Stimulated activated CD4-positive, alpha-beta T cell treated with anti-CD3 and anti-CD28 coated beads, Interleukin-15, amount 100 ng/mL, for 48 hours (primary cell): Measurements from ENCODE around the gene NAV3.

Source experiments
- DNase-seq, 2 donors: peaks; one replicate each; pipeline ENCODE4 v3.0.0-alpha.2; 2020; ENCODE audit warnings: low read depth in 2 of 2

The NAV3 gene, protein sequence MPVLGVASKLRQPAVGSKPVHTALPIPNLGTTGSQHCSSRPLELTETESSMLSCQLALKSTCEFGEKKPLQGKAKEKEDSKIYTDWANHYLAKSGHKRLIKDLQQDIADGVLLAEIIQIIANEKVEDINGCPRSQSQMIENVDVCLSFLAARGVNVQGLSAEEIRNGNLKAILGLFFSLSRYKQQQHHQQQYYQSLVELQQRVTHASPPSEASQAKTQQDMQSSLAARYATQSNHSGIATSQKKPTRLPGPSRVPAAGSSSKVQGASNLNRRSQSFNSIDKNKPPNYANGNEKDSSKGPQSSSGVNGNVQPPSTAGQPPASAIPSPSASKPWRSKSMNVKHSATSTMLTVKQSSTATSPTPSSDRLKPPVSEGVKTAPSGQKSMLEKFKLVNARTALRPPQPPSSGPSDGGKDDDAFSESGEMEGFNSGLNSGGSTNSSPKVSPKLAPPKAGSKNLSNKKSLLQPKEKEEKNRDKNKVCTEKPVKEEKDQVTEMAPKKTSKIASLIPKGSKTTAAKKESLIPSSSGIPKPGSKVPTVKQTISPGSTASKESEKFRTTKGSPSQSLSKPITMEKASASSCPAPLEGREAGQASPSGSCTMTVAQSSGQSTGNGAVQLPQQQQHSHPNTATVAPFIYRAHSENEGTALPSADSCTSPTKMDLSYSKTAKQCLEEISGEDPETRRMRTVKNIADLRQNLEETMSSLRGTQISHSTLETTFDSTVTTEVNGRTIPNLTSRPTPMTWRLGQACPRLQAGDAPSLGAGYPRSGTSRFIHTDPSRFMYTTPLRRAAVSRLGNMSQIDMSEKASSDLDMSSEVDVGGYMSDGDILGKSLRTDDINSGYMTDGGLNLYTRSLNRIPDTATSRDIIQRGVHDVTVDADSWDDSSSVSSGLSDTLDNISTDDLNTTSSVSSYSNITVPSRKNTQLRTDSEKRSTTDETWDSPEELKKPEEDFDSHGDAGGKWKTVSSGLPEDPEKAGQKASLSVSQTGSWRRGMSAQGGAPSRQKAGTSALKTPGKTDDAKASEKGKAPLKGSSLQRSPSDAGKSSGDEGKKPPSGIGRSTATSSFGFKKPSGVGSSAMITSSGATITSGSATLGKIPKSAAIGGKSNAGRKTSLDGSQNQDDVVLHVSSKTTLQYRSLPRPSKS (N-terminal part only)

DNA sequence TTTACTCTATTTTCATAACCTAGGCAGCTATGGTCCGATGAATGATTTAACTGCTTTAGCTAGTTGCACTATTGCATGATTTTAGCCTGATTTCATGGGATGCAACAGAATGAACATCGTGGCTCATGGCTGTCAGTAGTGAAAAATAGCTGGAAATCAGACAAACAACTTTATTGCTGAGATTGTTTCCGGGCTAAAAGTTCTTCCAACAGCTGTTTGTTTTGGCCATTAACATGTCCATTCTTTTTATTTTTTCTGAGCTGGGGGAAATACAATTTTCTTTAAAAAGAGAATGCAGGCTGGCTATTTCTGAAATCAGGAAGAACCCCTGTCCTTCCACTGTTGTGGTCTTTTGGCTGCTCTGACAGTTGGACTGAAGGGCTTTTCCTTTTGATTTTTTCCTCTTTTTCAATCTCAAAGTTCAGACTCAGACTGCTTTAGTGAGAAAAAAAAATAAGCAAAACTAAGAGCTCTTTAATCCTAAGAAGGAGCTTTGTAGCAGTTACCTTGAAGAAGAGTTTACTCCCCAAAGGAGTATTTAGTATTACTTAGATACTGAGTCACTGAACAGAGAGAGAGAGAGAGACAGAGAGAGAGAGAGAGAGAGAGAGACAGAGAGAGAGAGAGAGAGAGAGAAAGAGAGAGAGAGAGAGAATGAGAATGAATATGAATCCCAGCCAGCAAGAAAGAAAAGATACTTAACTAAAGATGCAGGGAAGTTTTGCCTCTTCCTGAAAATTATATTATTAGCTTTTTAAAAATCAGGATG lies at the start of gene NAV3:
Gene NAV3, plus strand, starts transcription at position 312 of the 769 bp plus-strand sequence. CDS start 568 bp downstream, outside the sequence.
- DNase-seq, result no peak

DNA sequence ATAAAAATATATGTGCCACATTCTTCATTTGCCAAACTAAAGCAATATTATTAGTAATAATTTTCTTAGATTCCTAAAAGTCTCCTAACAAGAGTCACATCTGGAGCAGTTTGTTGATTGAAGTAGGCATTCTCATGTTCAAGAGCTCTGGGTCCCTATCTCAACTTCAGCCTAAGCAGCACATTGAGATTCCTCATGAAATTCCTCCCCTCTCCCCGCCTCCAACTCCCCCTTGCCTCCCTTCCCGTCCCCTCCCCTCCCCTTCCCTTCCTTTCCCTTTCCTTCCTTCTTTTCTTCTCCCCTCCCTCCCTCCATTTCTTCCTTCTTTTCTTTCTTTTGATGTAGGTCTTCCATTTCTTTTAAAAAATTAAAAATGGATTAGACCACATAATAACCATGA lies 48.7 kb upstream of the NAV3 start:
- no peak for DNase-seq

DNA sequence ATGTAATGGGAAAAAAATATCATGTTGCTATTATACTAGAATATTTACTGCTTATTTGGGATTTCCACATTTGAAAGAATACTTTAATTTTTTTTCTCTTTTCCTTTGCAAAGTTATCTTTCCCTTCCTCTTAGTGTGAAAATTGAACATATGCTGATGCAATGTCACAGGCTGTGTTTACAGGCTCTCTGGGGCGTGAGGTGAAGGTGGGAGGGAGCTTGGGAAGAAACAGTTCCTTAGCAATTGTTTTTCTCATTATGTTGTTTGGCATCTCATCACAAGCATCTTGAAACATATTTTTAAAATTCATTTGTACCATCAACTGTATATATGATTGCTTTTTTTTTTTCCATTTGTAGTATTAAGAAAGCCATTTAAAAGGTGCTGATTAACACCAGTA lies 47.9 kb upstream of the NAV3 start:
- no peak for DNase-seq

DNA sequence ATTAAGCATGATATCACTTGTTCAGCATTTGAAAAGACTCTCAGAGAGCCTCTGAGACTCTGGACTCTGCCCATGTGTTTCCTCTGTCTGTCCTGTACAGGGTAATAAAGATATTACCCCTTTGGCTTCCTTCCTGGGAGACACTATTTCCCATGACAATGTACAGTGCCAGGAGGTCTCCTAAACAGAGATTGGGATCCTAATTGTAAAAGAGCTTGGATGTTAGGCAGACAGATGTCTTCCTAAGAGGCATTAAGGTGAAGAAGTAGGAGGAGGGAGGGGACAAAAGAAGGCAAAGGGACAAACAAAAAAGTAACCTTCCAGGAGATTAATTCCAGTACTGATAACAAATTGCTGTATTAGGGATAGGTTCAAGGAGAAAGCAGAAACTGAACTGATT lies 45.5 kb upstream of the NAV3 start:
- DNase-seq, result no peak

DNA sequence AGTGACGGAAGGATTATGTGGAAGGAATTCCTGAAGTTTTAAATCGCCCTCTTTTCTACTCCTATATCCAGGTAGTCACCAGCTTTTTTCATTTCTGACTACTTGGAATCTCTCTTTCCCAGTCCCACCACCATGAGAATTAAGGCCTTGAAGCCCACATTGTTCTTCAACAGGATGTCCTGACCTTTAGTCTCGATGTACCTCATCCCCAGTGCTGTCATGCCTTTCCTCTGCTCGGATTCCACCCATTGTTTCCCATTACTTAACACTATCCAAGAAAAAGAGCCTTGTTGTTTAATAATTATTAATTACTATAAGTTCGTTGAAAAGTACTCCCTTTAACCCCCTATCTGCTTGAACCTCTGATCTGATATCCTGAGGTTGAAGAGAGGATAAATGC lies 44.0 kb upstream of the NAV3 start:
- no peak for DNase-seq

DNA sequence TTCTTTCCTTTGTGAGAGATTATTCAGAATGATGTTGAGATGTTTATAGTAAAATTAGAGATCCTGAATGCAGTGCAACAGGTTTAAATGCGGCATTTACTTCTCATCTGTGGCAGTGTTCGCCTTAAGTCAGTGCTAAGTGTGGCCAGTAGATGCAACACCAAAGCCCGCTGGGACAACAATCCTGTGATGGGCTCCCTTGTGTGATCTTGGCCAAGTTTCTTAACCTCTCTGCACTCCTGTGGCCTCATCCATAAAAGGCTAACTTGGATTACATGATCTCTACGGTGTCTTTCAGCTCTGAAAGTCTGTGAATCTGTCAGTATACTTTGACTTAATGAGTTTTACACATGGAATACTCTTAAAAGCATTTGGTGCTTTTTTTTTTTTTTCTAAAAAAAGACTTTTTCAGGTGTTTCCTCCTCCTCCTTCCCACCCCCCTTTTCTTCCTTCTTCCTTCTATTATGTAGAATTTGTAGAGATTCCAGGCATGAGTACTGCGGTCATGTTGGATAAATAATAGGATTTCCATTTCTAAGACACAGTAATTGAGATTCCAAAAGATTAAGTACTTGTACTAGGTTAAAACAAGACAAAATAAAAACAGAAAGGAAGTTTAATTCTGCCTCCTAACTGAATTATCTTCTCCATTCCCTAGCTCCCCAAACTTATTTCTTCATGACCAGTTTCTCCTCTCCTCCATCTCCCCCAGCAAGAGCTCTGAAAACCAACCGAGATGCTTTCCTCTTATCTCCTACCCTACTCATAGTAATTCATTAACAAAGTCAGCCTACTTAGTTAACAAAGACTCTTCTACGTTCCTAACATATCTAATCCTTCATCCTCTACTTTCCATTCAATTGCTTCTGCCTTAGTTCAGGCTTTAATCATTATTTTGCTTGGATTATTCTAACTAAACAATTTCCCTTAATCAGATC lies 42.2 kb upstream of the NAV3 start:
- no peak for DNase-seq

DNA sequence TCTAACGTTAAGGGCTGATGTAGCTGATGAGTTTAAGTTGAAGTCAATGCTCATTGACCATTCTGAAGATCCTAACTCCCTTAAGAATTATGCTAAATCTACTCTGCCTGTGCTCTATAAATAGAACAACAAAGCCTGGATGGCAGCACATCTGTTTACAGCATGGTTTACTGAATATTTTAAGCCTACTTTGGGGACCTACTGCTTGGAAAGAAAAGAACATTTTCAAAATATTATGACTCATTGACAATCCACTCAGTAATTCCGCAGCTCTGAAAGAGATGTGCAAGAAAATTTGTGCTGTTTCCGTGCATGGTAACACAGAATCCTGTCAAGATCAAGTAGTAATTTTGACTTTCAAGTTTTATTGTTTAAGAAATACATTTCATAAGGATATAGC lies 35.0 kb upstream of the NAV3 start:
- no peak for DNase-seq

DNA sequence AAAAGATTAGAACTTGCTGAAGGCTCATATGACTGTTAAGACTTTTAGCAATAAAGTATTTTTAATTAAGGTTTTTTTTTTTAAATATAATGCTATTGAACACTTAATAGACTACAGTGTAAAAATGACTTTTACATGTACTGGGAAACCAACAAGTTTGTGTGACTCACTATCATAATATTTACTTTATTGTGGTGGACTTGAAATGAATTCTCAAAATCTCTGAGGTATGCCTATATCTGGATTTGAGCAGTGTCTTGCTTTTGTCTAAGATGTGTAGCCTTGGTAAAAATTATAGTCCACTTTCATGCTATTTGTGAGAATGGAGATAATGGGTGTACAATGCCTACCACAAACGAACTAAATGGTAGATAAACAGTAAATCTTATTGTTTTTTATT lies 33.9 kb upstream of the NAV3 start:
- no peak for DNase-seq

DNA sequence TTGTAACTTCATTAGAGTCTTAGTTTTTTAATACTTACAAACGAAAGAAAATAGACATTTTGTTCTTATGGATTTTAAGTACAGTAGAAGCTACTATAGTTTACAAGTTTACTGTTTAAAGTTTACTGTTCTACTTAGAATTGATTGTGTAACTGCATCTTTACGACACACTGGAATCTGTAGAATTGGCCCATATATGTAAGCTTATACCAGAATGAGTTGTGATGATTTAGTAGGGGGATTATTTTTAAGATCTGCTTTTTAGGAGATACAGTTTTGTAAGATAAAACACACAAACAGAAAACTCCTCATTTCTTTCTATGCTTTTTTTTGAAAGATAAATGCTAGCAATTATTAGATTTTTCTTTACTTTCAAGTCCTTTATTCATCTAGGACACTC lies 30.2 kb upstream of the NAV3 start:
- no peak for DNase-seq

DNA sequence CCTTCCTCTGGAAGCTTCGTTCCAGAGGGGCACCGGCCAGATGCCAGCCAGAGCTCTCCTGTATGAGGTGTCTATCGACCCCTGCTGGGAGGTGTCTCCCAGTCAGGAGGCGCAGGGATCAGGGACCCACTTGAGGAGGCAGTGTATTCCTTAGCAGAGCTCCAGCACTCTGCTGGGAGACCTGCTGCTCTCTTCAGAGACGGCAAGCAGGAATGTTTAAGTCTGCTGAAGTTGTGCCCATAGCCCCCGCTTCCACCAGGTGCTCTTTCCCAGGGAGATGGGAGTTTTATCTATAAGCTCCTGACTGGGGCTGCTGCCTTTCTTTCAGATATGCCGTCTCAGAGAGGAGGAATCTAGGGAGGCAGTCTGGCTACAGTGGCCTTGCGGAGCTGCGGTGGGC lies 22.2 kb upstream of the NAV3 start:
- no peak for DNase-seq

DNA sequence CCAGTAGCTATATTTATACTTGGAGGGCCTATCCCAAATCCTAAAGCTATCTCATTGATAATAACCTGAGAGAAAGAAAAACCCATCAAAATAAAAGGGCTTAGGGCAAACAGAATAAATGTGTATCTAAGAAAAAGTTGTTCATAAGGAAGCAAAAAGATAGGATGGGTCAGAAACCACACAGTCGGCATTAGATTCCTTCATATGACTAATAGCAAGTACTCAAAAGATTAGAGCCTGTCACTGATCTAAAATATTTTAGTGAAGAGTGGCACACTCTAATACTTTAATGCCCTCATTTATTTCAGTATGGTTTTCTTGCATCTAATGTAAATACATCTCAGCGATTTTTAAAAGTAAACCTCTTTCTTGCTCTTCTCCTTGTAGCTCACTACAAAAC lies 17.1 kb upstream of the NAV3 start:
- DNase-seq, result no peak

DNA sequence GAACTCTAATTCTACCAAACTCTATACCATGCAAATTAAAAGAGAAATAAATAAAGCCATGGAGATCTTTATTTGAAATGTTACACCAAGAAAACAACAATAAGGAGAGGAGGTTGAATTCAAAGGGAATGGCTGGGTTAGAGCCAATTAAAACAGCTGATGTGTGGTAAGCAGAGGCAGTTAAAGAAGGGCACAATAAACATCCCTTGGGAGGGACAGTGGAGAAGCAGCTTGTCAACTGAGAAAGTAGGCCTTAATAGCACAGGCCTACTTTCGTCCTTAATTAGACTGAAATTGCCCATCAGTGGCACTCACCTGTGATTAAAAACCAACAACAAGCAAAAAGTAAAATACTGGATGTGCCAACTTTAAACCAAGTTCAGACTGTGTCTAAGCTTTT lies 16.3 kb upstream of the NAV3 start:
- no peak for DNase-seq

DNA sequence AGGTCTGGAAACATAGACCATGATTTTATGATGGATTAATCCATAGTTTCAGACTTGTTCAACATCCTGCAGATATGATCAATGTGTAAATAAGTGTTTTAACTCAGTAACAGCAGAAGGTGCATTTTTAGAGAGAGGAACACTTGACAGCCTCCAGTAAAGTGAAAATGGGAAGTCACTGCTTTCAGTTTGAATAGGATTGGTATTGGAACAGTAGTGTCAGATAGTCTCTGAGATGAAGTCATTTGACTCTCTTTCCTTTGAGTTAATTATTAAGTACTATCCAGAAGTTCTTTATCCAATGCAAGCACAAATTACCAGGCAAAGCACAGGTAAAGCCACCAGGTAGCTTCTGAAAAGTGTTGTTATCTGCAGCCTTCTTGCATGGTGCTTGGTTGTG lies 14.5 kb upstream of the NAV3 start:
- DNase-seq, result no peak

DNA sequence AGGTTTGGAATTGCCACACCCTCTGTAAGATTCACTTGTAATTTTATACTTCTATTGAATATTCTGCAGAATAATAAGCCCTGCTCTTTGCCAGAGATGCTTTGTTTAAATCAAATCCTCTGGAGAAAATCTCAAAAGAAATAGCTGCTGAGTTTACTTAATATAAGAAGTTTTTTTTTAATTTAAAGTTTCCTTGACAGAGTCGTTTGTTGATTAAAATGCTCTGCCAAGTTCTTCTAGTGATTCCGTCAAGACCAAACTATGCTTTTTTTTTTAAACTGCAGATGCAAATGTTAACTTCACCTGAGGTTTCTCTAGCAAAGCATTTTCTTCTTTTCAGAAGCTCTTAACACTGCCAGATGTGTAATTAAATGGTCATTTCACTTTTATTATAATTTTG lies 13.4 kb upstream of the NAV3 start:
- no peak for DNase-seq

DNA sequence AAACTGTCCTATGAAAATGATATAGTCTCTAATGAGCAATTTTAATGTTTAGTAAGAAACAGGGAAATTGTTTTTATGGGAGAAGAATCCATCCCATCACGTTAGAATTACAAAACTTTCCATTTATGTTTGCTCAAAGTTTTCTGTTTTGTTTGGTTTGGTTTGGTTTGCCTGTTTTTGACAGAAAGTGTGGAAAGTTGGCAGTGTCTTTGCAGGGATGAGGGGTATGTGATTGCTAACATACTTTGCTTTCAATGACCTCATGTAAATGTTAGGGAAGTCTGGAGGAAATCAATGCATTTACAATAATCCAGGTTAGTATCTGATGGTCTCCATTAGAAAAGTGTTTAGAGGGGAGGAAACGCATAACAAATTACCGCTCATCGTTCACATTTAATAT lies 12.3 kb upstream of the NAV3 start:
- DNase-seq, result no peak

DNA sequence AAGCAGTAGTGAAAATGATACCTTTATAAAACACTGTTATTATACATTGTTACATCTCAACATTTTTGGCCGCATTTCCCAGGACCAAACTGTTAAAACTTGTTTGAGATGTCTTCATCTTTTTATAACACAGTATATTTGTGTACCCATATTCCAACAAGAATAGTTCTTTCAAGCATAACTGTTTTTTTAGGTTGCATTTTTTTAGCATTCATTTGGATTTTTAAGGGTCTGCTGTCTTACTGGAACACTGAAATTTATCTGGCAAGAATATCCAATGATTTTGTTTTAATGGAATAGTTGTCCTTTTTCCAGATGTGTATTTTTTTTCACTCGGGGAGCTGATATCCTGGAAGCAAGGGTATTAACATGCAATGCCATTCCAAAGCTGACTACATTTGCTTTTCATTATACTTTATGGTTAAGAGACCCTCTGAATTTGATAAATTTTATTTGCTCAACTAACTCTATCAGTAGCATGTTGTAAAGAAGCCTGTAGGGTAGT lies 8.9 kb upstream of the NAV3 start:
- DNase-seq, result no peak

DNA sequence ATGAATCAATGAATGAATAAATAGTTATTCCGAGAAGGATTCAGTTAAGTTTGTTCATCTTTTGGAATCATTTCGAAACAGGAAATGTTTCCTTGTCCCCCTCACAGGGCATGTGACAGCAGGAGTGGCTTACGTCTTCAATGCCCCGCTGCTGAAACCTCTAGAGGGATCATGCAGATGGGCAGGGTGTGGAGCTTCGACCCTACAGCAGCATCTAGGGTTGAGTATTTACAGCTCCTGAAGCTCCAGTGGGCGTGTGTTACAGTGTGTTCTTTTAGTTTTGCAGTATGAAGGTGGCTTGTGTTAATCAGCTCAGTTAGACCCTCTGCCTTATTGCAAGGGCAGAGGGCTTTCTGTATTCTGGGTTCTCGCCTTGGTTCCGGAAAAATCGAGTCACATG lies 2.6 kb downstream of the NAV3 start:
- no peak for DNase-seq

DNA sequence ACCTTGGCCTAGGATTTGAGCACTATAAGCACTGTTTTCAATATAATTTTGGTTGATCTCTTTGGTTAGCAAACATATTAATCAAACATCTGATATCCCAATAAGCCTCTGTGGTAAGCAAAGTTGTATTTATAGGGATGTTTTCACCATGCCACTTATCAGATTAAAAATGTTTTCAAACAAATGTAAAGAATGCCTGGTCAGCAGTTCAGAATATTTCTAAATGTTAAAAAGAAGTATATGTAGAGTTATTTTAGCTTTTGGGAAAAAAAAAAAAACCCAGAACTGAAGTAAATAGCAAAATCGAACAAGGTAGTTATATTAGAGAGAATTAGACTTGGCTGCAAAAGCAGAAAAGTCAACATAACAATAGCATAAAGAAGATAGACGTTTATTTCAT lies 3.9 kb downstream of the NAV3 start:
- DNase-seq, result no peak

DNA sequence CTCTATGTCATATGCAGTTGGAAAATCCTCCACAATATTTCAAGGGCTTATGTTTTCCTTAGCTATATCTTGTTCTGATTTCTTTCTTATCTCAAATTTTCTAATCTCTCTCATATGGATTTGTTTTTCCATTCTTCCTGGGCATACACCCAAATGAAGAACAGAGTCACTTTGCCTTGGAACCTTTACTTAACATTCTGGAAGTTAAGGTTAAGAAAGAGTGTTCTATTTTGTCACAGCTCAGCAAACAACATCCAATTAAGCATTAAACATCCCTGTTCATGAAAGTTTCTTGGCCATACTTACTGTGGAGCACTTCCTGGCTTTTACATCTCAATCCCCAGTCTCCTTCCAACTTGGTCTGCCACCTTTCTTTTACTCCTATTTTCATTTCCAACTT lies 5.3 kb downstream of the NAV3 start:
- DNase-seq, result no peak

DNA sequence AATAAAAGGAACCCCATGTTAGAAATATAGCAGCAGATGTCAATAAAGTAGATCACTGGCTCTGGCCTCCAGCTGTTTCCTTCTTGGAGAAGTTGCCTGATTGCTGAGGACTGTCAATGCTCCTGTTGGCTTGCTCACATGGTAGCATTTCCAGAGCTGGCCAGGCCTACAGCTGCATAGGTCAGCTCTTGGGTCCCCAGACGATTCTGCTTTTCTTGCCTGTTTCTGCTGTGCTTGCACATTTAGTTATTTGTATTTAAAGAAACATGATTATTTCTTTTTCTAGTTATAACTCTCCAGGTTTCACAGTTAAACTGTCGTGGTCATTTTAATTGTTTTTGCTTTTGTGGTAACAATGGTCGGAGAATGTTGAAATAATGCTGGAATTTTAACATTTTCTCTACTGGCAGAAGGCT lies 7.2 kb downstream of the NAV3 start:
- DNase-seq, result no peak
